ENCODE measurements around the gene GABRB1.

- TF ChIP-seq CTCF (IDR thresholded peaks at IDR 0.05): no peak
- TF ChIP-seq POLR2A (IDR thresholded peaks at IDR 0.05): no peak
Measured at GRCh38 chr4:47145630-47146029, 114.3 kb downstream of the GABRB1 start.
